GM20000 (cell line): Measurements from ENCODE around the gene EI24.

Experiments used
- DNase-seq: peaks from one replicate; pipeline ENCODE4 v3.0.0; 2012; ENCODE audit warnings: low spot score
- TF ChIP-seq, protein P1 (sequence below): IDR thresholded peaks from 2 replicates; pipeline ENCODE4 v1.5.1; 2012; ENCODE audit warnings: mild to moderate bottlenecking, control low read depth; ENCODE audit errors: extremely low read depth, missing control alignments

Gene EI24

DNA sequence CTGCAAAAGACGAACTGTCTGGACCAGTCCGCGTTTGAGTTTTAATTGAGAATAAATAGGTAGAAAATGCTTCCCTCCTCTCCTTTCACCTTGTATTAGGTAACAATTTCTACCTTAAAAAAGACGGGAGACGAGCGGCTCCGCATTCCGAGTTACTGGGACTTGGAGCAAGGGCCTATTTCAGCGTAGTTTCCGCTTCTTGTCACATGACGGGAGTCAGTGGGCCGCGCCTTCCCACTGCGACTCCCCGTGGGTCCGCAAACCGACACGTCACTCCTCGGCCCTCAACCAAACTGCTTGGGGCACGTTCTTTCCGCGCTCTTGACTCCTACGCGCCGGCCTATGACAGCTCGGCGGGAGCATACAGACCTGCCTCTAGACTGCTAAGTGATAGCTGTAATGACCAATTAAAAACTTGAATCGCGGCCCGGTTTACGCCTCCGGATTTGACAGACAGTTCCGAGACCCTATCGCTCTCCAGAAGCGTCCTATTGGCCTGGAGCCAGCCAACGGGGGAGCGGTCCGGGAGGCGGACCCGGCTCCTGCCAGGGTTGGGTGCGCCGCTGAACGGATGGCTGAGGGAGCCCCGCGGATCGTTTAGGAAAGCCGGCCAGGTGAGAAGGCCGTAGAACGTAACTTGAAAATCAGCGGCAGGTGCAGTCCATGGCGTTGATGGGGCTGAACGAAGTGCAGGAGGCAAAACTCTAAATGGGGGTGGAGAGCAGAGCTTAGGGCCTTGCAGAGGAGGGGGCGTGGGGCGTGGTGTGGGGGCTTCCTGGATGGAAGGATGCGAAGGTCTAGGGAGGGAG is 23.2 kb downstream of the EI24 start, which contains the start of gene STT3A:
STT3A (plus strand) TSS at position 548 of the 809 bp plus-strand sequence. CDS start 3,064 bp downstream, outside the sequence.
- DNase-seq = peak; percentile 93
- TF ChIP-seq, protein P1, sequence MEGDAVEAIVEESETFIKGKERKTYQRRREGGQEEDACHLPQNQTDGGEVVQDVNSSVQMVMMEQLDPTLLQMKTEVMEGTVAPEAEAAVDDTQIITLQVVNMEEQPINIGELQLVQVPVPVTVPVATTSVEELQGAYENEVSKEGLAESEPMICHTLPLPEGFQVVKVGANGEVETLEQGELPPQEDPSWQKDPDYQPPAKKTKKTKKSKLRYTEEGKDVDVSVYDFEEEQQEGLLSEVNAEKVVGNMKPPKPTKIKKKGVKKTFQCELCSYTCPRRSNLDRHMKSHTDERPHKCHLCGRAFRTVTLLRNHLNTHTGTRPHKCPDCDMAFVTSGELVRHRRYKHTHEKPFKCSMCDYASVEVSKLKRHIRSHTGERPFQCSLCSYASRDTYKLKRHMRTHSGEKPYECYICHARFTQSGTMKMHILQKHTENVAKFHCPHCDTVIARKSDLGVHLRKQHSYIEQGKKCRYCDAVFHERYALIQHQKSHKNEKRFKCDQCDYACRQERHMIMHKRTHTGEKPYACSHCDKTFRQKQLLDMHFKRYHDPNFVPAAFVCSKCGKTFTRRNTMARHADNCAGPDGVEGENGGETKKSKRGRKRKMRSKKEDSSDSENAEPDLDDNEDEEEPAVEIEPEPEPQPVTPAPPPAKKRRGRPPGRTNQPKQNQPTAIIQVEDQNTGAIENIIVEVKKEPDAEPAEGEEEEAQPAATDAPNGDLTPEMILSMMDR = no peak

DNA sequence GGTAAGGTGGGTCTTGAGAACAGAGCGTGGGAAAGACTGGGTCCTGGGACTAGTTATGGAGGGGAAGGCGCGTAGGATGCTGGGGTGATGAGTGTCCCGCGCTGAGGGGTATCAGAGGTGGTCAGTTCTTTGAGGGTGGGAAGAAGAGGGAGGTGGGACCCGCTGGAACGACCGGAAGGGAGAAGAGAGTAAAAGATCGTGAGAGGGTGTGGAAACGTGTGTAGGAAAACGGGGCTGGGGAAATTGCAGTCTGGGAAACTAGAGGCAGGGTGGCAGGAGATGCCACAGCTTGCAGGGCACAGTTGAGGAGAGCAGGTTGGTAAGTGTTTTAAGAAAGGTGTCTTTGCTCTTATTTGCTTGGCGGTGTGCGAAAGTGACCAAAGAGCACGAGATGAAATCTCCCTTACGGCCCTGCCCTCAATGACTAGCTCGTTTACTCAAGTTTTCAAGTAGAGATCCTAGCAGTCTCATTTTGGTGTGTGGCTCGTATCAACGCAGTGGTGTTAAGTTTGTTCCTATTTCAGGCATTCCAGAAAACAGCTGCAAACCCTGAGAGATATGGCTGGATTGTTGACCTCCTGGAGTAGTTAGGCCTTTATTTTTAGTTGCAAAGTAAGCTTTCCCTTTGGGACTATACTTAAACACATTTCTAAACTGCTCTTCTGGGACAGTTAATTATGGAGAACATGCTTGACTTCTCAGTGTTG is 24.0 kb downstream of the EI24 start:
- TF ChIP-seq, protein P1 = no peak
- DNase-seq = peak; percentile 7

DNA sequence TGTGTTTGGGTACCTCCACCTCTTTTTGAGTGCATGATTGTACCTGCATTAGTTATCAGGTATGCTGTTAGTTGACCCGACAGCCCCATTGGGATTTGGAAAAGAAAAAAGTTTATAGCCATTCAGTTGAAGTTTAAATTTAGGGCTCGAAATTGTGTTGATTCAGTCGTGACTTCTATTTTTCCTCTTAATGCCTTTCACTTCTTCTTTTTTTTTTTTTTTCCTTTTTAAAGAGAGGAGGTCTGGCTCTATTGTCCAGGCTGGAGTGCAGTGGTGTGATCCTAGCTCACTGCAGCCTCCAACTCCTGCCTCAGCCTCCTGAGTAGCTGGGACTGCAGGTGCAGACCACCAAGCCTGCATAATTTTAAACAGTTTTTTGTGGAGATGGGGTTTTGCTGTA is 25.7 kb downstream of the EI24 start:
- no peak for DNase-seq
- TF ChIP-seq, protein P1 = no peak

DNA sequence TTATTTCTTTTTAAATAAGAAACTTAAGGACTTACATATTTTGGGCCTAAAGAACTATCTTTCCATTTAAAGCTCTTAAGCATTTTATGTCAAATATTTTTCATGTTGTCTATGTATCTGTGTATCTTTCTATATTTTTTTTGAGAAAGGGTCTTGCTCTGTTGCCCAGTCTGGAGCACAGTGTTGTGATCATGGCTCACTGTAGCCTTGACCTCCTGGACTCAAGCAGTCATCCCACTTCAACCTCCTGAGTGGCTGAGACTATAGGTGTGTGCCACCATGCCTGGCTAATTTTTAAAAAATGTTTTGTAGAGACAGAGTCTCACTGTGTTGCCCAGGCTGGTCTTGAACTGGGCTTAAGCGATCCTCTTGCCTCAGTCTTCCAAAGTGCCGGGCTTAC is 31.4 kb downstream of the EI24 start:
- TF ChIP-seq, protein P1 = no peak
- no peak for DNase-seq

DNA sequence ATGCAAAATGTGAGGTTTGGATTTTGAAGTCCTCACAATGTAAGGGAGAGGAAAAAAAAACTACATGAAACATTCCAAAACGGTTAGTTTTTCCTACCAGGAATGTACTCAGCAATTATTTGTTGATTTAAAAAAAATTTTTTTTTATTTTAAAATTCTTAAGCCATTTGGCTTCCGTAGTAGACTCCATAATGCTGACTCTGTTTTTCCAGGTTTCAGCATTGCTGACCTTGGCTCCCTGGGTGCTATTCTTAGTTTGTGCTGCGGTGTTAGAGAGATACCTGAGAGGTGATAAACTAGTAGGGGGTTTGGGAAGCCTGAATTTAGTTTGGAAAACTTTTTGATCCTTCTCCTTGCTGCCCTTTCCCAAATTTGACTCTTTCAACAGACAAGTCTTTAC is 33.9 kb downstream of the EI24 start:
- TF ChIP-seq, protein P1 = no peak
- DNase-seq = no peak

DNA sequence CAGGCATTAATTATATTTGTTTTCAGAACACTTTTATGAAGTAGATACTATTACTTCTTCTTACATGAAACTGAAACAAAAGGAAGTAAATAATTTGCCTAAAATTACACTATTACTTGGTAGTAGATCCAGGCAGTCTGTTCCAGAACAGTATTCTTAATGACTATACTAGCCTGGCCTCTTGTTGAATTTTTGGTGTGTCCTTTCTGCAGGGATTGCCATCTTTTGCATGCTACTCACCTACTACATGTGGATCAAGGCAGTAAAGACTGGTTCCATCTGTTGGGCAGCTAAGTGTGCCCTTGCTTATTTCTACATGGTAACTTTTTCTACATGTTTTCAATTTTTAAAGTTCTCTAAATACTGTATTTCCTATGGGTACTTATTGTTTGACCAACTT is 36.1 kb downstream of the EI24 start:
- DNase-seq = no peak
- TF ChIP-seq, protein P1 = no peak

DNA sequence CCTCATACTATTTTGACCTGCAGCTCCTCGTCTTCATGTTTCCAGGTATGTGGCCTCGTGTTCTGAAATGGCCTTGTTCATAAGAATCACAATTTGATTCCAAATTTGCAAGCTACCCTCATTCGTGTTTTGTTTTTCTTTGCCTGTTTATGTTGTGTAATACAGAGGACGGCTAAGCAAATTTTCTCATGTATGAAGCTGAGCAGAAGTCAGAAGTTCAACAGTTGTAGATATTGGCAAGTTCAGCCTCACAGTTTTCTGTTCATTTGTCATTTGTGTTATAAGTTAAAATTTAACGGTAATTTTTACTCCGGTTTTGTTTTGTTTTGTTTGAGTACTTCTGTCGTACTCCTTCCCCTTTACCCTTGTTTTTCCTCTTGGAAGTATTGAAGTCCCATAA is 40.3 kb downstream of the EI24 start:
- no peak for DNase-seq
- TF ChIP-seq, protein P1 = no peak
